NCI-H82 treated with DMSO at 0.1 percent for 48 hours (cell line): ENCODE measurements around the gene GCSH.
"Not testable (repeated sequence)": the region's sequence is repeated elsewhere in the genome, so short reads cannot be mapped to it uniquely, and the experiment has no call there.

Experiments used
- DNase-seq: peaks from one replicate; lab custom pipeline; 2025; ENCODE audit not compliant: unreplicated experiment; lab: John Stamatoyannopoulos, UW

The GCSH gene

DNA sequence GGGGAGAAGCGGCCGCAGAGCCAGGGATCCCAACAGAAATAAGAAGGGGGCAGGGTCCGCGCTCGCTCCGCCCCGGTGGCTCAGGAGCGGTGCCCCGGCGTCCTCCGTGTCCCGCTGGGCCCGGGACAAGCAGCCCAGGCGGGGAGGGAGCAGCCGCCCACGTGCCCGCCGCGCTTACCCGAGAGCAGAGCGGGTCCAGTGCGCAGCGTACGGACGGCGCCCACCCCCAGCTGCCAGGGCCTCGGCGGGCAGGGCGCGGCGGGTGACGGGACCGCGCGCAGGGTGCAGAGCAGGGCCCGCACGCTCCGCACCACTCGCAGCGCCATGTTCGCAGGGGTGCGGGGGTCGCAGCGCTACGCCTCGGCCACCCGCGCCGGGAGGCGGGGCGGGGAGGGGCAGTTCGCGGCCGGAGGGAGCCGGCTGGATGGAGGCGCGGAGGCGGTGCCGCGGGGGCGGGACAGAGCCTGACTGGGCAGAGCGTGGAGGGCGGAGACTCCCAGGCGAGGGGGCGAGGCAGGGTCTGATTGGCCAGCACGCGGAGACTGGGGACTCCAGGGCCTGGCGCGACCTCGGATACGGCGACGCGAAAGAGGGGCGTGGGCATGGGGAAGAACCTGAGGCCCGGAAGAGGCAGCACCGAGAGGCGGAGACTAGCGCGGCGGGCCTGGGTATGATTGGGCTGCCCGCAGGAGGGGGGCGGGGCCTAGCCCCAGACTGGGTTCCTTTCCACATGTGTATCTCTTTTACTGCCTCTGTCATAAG is at the start of gene GCSH:
Gene GCSH (minus strand): TSS at position 443 of the 762 bp plus-strand sequence. CDS start 117 bp downstream, at position 326.
- peak; percentile 93 for DNase-seq

DNA sequence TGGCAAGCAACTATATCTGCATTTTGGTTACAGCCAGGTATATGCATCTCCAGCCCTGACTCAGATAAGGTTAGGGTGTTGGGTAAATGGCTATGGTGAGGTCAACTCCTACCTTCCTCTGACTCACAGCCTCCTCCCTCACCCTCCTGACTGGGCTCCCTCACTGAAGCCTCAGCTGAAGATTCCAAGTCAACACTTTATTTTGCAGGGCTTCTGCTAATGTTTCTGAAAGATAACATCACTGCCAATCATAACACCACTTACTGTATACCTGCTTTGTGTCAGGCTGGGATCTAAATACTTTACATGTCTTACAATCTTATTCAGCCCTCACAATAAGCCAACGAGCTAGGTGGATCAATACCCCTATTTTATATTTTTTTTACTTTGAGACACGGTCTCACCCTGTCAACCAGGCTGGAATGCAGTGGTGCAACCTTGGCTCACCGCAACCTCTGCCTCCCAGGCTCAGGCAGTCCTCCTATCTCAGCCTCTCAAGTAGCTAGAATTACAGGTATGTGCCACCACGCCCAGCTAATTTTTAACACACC is 47.8 kb upstream of the GCSH start:
- DNase-seq = no peak

DNA sequence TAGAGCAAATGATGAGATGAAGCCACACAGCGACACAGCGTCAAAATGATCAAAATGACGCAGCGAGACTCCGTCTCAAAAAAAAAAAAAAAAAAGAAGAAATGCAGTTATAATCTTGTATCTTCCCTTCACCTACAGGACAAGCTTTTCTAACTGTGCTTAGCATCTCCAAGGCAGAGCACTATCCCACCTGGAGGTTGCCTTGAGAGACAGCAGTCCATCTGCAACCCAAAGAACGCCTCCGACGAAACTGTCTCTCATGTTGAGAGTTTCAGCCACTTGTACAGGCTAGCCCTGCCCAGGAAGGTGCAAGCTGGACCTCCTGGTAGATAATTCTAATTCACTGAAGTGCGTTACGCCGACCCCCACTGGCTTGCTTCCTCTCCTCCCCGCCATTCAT is 46.7 kb upstream of the GCSH start:
- no peak for DNase-seq

DNA sequence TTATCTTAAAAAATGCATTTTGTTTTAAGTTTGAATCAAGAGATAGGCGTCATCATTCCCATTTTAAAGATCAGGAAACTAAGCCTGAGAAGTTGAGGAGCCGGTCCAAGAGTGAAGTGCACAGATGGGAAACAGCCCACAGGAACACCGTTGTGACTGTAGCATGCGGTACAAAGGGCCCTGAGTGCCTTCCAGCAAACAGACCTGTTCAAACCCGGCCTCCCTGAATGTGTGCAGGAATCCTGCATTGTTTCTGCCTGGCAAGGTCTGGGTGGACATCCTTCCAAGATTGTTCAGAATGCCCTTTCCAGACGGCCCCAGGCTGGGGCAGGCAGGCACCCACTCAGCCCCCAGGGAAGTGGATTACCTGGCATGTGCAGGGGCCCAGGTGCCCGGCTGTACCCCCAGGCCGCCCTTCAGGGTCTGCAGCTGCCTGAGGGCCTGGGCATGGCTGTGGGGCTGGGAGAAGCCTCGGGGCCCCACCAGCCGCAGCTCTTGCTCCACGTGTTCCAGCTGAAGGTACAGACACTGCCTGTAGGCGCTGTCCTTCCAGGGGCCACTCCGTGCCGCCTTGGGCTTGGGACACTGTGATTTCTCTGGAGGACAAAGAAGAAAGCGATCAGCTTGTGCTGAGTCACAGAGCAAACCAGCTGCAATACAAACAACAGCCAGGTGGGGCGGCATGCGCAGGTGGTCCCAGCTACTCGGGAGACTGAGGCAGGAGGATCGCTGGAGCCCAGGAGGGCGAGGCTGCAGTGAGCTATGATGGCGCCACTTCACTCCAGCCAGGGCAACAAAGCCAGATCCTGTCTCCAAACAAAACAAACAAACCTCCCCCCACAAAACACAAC is 45.0 kb upstream of the GCSH start:
- no peak for DNase-seq

DNA sequence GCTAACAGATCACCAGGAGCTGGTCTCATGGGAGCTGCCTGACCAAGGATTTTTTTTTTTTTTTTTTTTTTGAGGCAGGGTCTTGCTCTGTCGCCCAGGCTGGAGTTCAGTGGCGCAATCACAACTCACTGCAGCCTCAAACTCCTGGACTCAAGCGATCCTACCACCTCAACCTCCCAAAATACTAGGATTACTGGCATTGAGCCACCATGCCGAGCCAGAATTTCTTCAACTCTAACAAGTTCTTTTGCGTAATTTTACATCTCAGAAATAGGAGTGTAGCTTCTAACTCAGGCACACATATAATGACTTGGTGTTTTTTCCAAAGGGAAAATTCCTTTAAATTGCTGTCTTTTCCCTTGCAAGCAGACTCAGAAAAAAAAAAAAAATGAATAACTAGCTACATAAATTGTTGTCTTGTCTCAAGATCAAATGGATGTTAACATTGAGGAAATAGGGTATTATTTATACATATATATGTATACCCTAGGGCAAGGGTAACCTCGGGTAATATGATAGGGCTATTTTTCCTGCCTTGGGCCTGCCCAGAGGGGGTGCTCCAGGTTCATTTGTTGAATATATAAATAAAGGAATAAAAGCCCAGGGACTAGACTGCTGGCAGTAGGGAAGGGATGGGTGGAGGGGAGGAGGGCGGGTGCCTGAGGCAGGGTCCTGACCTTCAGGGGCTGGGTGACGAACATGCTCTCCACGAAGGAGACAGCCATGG is 42.8 kb upstream of the GCSH start:
- DNase-seq = no peak

DNA sequence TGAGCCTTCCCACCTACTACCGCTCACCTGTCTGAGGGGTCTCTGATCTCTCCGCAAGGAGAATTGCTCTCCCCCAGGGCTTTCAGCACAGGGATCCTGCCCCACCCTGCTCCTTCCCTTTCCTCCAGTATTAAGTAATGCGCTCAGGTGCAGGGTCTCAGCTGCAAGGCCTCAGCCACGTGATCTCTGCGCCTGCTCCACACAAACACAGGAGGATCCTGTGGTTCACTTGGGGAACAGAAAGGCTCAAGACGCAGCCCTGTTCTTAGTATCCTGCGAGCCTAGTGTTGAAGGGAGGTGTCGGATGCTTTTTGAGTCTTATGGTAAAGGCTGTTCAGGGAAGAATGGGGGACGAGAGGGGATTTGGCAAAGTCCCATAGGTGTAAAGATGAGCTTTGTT is 41.6 kb upstream of the GCSH start:
- DNase-seq = no peak

DNA sequence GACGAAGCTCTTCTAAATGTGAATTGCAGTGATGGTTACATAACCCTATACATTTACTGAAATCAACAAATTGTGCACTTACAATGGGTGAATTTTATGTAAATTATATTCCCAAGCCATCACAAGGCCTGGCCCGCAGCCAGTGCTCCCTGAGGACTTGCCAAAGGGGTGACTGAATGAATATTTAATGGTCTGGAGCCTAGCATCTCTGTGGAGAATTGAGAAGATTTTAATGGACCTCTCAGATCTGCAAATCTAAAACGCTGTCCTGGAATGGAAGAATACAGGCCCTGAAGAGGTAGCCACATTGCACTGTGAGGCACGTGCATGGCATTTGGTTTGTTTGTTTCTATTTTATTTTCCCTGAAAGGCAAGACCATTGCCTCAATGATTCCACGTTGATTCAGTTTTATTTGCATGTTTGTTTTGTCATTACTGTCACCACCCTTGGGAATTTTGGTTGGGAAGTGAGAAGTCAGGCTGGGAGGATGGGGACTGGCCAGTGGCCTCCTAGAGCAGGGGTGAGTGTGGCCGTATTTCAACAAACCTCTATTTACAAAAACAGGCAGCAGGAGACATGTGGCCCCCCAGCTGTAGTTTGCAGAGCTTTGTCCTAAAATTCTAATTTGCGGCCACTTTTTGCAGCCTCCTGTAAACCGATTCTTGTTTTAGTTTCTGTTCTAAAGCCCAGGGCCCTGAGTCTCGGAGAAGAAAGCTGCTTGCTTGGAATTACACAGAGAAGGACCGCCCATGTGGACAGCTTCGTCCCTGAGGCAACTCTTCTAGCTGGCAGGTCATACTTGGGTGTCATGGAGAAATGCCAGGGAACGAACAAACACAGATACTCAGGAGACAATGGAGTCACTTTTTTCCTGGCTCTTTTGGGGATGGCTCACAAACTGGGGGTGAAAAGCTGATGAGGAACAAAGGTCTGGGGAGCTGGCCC is 40.5 kb upstream of the GCSH start:
- DNase-seq = no peak

DNA sequence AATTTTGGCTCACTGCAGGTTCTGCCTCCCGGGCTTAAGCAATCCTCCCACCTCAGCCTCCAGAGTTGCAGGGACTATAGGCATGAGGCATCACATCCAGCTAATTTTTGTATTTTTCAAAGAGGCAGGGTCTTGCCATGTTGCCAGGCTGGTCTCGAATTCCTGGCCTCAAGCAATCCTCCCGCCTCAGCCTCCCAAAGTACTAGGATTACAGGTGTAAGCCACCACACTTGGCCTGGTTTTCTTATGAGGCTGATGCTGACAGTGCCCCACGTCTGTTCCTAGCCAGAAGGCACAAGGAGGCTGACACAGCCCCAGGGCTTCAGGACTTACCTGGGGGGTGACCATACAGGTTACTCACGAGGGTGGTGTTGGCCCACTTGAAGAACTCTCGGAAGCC is 33.9 kb upstream of the GCSH start:
- no peak for DNase-seq

DNA sequence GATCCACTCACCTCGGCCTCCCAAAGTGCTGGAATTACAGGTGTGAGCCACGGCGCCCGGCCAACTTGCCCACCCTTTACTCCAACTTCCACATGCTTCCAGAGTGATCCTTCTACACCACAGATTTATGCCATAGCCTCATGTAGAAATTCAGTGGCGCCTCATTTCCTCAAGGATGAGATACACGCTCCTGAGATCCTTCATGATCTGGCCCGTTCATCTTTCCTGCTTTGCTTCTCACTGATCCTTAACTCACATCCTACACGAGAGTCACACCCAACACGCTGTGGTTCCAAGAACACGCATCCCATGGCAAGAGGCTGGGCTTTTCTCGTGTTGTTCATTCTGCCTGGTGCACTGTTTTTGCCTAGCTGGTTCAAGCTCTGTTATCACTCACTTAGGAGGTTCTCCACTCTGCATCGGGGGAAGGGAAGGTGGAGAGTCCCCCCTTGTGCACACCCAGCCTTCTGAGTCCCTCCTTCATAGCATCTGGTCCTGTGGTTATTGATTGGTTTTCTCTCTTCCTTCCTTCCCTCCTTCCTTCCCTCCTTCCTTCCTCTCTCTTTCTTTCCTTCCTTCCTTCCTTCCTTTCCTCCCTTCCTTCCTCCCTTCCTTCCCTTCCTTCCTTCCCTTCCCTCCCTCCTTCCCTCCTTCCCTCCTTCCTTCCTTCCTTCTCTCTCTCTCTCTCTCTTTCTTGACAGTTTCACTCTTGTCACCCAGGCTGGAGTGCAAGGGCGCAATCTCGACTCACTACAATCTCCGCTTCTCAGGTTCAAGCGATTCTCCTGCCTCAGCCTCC is 32.7 kb upstream of the GCSH start:
- no peak for DNase-seq

DNA sequence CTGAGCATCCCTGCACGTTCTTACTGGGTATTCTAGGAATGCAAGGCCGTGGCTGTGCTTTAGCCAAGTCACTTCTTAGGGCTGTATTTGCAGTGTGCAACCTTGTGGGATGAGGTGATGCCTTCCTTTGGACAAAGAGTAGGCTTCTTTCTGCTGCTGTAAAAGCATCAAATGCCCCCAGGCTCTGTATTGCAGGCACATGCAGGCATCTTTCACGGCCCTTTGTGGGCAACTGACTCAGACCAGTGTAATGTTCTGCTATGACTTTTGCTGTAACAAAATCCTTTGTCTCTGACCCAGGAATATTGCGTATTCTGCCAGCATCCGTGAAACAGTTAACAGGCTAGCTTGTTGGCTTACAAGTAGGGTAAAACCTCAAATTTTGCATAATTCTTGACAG is 30.9 kb upstream of the GCSH start:
- no peak for DNase-seq

DNA sequence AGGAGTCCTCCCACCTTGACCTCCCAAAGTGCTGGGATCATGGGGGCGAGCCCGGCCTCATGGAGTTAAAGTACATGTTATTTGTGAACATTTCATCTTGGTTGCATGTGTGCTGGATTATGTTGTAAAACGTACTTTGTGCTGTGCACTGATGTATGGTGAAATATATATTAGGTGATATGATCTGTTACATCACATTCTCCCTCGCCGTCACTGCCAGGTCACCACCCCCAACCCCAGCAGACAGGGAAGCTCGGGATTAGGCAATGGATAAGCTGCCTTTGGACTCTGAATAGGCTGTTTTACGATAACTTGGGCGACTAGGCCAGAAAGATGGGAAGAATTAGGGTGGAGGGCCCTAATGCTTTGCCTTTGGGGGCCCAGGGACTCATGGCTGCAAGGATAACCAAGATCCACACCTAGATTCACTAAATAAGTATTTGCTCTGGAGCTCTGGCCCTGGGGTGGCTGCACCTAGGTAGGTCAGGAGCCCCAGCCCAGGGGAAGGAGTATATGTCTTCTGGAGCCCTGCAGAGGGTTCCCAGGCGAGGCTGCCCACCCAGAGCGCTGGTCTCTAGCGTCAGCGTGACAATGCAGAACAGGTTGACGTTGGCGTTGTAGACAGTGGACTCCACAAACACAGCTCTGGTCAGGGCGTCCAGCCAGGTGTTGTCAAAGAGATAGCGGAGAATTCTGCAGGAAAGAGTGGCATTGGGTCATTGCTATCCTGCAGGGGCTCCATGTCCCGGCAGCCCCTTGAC is 27.1 kb upstream of the GCSH start:
- DNase-seq = no peak

DNA sequence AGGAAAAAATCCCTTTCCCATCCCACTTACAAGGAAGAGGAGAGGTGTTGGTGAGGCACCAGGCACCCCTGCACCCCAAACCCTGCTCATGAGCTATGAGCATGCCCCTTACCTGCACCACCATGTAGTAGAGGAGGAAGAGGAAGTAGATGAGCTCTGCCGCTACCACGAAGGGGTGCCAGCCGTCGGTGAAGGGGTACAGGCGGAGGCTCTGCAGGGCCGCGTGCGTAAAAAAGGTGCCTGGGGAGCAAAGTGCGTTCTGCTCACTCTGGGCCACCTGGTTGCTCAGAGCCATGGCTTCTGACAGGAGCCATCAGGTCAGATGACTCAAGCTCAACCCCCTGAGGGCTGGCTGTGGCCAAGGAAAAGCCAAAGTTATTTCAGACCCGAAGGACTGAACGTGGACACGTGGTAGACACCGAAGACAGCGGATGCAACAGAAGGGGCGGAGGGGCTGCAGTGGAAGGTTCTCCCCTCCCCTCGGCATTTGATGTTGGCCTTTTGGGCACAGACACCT is 25.3 kb upstream of the GCSH start:
- DNase-seq = no peak

DNA sequence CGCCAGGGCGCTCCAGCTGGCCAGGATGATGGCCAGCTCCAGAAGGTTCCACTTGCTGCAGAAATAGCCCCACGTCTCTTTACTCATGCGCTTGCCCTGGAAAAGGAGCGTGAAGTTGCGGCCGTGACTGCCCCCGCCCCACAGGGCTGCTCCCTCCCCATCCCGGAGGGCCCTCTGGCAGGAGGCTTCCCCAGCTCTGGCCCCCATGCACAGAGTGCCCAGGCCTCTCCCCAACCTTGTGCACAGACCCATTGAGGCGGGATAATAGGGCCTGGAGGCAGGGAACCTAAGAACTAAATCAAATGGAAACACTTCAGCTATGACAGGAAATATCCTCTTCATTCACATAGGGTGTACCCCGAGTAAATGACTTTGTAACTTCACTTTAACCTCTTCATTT is 21.2 kb upstream of the GCSH start:
- no peak for DNase-seq

DNA sequence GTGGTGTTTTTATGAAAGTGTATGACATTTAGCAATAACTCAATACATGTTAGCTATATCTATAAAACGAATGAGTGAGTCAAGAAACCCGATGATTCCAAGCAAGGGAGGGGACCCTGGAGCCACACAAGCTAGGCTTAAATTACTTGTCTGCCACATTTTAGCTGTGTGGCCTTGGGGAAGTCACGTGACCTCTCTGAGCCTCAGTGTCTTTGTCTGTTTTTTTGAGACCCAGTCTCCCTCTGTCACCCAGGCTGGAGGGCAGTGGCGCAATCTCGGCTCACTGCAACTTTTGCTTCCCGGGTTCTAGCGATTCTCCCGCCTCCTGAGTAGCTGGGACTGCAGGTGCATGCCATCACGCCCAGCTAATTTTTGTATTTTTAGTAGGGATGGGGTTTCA is 20.1 kb upstream of the GCSH start:
- no peak for DNase-seq

DNA sequence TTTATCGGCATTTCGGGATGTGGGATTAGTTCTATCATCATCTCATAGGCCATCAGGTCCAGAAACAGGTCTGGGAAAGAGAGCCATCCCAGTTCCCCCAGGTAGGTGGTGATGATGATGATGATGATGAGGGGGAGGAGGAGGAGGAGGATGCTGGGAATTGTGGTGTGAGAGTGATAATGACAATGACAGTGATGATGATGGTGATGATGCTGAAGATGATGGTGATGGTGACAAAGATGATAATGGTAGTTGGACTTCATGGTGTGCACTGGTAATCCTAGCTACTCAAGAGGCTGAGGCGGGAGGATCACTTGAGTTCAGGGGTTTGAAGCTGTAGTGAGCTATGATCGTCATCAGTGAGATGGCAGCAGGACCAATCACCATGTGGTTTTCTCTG is 16.3 kb upstream of the GCSH start:
- DNase-seq = no peak

DNA sequence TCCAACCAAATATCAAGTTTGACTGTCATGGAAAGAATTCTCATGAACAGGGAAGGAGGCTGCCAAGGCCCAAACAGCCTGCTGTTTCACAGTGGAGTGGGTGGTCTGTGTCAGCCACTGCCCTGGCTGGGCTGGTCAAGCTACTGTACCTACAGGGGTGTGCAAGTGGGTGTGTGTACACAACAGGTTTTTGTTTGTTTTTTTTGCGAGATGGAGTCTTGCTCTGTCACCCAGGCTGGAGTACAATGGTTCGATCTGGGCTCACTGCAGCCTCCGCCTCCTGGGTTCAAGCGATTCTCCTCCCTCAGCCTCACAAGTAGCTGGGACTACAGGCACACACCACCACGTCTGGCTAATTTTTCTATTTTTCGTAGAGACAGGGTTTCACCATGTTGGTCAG is 13.1 kb upstream of the GCSH start:
- not testable (repeated sequence) for DNase-seq

DNA sequence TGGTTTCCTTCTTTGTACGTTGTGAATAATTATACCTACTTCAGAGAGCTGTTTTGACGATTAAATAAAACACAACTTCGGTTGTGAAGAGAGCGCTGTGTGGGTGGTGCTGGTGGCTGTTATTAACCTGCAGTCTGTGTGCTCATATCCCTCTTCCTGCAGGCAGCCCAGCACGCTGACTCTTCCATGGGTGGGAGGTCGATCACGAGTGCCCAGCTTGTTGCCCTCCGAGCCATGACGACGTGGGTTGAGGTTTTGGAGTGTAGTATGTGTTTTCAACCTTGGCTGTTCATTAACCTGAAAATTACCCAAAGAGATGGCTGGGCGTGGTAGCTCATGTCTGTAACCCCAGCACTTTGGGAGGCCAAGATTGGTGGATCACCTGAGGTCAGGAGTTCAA is 11.3 kb upstream of the GCSH start:
- DNase-seq = no peak

DNA sequence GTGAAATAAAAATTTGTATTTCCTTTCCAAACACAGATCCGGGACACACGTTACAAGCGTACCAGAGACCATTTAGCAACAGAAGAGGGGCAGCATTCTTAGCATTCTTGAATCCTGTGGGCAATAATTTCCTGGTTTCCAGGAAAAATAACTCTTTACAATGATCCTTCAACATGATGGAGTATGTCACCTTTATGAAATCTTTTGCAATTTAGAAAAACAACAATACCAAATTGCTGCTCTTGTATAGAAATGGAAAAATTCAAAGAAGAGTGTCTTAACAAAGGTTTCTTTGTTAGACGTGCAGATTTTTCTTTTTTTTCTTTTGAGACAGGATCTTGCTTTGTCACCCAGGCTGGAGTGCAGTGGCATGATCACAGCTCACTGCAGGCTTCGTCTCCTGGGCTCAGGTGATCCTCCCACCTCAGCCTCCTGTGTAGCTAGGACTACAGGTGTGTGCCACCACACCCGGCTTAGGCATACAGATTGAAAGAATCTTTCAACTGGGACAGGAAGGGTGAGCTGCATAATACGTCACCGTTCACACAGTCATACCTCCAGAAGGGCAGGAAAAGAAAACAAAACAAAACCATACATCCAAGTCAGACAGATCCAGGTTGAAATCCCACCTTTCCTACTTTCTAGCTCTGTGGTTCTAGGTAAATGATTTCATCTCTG is 10.8 kb upstream of the GCSH start:
- DNase-seq = no peak
